Ovary (tissue), 3 donors: ENCODE measurements around the gene GLB1L3.

Source experiments
- POLR2A ChIP-seq: fragments of 450-650 bp; IDR thresholded peaks from one replicate; pipeline ENCODE4 v1.6.1; 2017; ENCODE audit warnings: antibody characterized with exemption, mild to moderate bottlenecking, moderate library complexity
- TF ChIP-seq, protein P1 (sequence below), 3 donors: fragments of 450-650 bp in 2 of 3; fragments of 200-600 bp in 1 of 3; IDR thresholded peaks; one replicate each; pipeline versions ENCODE4 v1.5.1 to v1.8.0; 2016 to 2022; ENCODE audit warnings: antibody characterized with exemption in 3 of 3, mild to moderate bottlenecking in 1 of 3
- donor health status: DM: no; HTN: no; CAD: no.

- TF ChIP-seq, protein P1, sequence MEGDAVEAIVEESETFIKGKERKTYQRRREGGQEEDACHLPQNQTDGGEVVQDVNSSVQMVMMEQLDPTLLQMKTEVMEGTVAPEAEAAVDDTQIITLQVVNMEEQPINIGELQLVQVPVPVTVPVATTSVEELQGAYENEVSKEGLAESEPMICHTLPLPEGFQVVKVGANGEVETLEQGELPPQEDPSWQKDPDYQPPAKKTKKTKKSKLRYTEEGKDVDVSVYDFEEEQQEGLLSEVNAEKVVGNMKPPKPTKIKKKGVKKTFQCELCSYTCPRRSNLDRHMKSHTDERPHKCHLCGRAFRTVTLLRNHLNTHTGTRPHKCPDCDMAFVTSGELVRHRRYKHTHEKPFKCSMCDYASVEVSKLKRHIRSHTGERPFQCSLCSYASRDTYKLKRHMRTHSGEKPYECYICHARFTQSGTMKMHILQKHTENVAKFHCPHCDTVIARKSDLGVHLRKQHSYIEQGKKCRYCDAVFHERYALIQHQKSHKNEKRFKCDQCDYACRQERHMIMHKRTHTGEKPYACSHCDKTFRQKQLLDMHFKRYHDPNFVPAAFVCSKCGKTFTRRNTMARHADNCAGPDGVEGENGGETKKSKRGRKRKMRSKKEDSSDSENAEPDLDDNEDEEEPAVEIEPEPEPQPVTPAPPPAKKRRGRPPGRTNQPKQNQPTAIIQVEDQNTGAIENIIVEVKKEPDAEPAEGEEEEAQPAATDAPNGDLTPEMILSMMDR (IDR thresholded peaks at IDR 0.05) = no peak
- TF ChIP-seq POLR2A = no peak
Observed at GRCh38 chr11:134233729-134234179, 42.4 kb upstream of the GLB1L3 start.
